Muscle of arm (tissue), 12 donors: Measurements from ENCODE around the gene SMARCC1. TPM values are rescaled to one million over a fixed set of nuclear protein-coding genes. Genes with fewer than 3 reads are reported as not detected.

Source experiments
- DNase-seq: peaks from one replicate; pipeline ENCODE4 v3.0.0-alpha.2; 2013
- polyA plus RNA-seq, 12 donors: library from polyadenylated mRNA; unstranded; fragments of 120-200 nt; gene quantifications; one replicate each; pipeline ENCODE4 v1.2.1, GENCODE V29; 2013; ENCODE audit not compliant: insufficient read length in 12 of 12

The SMARCC1 gene
- polyA plus RNA-seq, 12 donors = 58.4 to 86.8 (median 64.2) TPM; not detected in 1

DNA sequence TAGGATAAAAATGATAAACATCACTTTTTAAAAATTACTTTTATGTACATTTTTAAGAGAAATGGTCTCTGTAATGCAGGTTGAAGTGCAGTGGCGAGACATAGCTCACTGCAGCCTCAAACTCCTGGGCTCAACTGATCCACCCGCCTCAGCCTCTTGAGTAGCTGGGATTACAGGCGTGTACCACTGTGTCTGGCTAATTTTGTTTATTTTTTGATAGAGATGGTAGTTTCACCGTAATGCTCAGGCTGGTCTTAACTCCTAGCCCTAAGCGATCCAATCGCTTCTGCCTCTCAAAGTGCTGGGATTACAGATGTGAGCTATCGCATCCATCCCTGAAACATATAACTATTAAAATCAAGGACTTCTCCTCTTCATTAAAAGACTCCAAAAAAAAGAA lies 140.0 kb downstream of the SMARCC1 start:
- DNase-seq = no peak

DNA sequence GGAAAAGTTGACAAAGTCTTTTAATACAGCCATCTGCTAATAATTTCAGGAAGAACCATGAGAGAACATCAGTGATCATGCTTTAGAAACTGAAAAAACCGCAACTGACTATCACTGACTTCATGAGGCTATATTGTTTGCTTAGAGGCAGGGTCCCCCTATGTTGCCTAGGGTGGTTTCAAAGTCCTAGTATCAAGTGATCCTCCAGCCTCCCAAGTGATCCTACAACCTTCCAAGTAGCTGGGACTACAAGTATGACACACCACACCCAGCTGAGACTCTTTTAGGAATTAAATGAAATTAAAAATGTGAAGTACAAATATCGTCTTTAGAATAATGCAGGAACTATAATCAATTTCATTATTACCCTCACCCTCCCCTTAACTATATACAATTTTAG lies 144.8 kb downstream of the SMARCC1 start:
- DNase-seq = no peak

DNA sequence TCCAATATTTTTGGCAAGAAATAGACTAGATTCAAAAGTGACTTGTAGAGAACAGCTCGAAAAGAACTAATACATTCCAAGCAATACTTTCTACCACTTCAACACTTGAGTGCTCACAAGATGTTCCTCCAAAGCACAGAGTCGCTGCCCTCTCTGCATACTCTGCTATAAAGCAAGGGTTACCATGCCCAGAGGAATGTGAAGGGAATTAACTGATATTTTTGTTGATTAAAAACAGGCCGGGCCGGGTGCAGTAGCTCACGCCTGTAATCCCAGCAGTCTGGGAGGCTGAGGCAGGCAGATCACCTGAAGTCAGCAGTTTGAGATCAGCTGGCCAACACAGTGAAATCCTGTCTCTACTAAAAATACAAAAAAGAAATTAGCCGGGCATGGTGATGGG lies 145.5 kb downstream of the SMARCC1 start:
- DNase-seq = no peak

DNA sequence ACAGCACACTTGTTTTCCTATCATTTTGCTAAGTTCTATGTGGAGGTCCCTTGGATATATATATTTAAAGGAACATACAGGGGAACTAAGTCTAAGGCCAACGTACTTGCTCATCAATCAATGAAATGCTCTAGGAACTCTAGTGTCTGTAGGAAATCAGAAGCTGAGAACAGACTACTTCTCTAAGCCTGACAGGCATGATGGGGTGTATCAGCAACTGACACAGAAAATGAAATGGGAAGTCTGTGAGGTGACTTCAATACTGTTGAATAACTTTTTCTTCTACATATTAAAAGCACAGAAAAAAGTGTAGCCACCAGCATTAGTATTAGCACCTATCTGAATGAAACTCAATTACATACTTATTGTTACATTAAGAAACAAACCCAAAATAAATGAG lies 146.2 kb downstream of the SMARCC1 start:
- DNase-seq = no peak

DNA sequence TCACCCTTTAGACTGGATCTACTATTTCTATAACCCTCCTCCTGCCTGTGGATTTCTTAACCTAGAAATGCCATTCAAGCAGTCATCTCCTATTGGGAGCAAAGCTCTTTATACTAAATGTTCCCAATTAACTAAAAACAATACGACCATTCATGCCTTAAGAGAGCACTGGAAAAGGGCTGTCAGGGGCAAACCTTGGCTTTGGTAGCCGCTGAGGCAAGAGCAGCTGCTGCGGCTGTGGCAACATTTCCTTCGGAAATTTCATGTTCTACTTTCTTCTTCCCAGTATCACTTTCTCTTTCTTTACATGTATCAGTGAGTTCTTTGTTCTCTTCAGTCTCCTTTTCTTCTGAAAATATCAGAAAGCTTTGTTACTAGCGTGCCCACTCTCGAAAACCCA lies 146.7 kb downstream of the SMARCC1 start:
- no peak for DNase-seq

DNA sequence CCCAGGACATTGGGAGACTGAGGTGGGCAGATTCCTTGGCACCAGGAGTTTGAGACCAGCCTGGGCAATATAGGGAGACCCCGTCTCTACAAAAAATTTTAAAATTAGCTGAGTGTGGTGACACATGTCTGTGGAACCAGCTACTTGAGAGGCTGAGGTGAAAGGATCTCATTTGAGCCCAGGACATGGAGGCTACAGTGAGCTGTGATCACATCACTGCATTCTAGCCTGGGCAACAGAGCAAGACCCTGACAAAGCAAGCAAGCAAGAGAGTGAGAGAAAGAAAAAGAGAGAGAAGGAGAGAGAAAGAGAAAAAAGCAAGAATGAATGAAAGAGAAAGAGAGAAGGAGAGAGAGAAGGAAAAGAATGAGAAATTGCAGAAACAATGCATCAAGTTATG lies 150.9 kb downstream of the SMARCC1 start:
- DNase-seq = no peak

DNA sequence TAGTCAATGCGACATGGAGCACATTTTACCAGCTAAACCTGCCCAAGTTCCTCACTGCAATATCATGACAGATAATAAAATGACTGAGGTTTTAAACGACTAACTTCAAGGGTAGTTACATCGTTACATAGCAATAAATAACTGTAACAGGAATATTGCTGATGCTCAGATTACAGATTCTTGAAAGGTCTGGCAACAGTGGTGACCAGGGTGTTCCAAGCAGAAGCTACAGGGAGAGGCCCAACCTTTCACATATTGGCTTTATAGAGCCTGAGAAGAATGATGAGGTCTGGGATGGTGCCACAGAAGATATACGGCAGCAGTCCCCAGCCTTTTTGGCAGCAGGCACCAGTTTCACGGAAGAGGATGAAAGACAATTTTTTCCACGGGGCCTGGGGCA lies 151.9 kb downstream of the SMARCC1 start:
- DNase-seq = no peak

DNA sequence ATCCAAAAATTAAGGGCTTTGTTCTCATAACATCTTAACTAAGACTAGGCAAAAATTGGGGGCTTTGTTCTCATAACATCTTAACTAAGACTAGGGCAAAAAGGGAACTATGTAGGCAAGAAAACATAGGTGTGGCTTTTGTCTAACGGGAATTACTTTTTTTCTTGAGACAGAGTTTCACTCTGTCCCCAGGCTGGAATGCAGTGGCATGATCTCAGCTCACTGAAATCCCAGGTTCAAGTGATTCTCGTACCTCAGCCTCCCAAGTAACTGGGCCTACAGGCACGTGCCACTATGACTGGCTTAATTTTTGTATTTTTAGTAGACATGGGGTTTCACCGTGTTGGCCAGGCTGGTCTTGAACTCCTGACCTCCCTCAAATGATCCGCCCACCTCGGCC lies 153.3 kb downstream of the SMARCC1 start:
- DNase-seq = no peak

DNA sequence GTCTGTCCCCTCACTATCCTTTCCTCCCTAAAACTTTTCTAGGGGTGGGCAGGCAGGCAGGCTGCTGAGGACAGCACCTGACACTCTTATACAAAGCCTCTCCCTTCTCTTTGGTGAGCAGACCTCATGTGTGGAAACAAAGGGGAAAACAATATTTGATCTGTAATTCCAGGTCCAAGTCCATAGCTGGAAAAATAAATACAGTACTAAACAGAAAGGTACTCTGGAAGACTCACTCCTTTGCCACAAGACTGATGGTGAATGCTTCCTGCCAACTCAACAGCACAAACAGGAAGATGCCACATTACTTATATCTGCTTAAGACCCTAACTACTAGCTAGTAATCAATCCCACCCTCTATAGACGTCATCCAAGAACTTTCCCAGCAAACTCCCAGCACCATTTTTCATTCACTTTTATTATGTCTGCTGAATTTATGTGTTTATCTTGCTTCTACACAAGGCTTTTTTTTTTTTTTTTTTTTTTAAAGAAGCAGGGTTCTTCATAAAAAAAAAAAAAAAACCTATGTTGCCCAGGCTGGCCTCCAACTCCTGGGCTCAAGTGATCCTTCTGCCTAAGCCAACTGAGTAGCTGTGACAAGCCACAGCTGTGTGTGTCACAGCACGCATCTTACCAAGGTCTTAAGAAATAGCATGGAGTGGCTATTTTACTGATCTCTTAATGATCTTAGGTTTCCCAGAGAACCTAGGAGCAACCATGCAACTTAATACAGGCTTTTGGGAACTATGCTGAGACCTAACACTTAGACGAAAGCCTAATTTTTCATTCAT lies 158.8 kb downstream of the SMARCC1 start:
- DNase-seq = no peak

DNA sequence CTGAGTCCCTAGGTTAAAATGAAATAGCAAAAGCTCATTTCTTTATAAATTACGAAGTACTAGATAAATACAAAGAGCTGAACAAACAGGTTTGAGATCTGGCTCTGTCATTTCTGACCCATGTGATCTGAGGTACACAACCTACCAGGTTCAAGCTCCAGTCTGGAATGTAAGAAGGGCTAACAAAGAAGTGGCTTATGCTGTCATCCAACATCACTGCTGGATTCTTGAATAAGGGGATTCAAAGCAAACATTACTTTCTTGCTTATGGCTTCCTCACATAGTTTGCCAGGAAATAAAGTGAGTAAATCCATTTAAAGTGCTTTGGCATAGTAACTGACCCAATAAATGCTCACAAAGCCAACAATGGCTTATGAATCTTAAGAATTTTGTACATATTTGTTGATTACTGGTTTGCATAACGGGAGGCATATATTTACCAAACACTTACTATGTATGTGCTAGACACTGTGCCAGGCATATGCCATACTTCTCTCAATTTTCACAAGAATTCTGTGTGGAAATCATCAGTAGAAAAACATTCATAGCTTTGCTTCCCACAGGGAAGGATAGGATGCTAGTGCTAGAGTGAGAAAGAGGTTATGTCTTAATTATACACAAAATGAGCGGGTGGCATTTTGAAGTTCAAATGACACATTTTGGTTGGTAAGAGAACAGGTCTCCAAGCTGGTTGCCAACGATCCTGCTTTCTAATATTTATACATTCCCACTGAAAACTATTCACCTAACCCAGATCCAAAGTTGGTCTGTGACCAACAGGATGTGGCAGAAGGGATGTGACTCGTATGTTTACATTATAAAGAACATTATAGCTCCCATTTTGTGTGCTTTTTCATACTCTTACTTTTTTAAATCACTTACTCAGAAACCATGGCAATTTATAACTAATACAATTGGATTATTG lies 164.3 kb downstream of the SMARCC1 start:
- DNase-seq = no peak

DNA sequence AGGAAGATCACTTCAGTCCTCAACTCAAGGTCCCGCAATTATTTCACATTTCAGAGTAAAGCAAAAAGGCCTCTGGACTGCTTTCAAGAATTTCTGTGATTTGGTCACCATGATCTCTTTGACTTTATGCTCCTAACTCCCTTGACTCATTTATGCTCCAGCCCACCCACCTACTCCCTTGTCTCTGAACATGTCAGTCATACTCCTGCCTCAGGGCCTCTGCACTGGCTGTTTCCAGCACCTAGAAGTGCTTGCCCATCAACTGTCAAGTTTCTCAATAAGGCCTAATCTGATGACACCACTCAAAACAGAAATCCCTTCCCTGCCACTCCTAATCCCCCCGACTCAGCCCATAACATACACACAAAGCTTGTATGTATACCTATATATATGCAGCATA lies 166.9 kb downstream of the SMARCC1 start:
- DNase-seq = no peak

DNA sequence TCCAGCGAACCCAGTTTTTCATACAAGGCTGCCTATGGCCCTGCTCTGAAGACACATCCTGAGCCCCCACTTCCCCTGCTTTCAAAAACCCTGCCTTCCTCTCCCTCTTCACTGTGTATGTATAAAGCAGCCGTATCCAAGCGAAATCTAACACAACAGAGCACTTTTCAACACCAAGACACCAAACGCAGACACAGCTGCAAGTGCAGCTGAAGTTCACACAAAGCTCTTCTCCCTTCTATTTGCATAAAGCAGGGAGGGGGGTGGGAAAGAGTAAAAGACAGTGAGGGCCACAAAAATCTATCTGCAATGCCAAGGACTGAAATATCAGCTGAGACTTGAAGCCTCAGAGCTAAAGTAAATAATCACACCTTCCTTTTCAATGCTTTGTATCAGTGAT lies 168.0 kb downstream of the SMARCC1 start:
- DNase-seq = no peak

DNA sequence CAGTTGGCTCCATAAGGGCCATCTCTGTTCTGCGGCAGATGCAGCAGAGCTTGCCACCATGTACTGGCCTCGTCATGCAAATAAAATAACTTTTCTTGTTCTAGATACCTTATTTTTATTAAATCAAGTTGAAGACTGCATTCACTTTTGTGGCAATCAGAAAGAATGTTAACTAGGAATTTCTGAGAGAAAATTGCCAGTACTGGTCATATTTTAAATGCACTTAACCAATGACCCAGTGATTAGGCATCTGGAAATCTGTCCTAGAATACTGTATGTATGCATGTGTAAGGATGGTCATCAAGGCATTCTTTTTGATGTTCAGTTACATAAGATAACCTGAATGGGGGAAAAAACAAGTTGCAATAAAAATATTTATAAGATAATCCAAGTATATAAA lies 168.8 kb downstream of the SMARCC1 start:
- DNase-seq = no peak

DNA sequence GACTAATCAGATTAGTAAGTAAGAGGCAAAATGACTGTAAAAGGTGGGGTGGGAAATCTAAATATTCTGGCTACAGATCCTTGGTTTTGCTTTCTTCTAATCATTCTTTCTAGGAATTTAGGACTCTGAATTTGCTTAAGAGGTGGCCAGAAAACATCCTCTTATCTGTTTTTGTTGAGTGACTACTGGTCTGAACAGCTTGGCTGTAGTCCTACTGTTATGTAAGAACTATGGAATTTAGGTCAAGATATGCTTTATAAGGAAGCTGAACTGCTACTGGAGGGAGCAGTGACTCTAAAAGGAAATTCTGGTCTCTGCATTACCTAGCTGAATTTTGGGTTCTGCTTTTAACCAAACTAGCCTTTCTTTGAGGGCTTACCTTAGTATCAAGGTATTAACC lies 169.5 kb downstream of the SMARCC1 start:
- no peak for DNase-seq

DNA sequence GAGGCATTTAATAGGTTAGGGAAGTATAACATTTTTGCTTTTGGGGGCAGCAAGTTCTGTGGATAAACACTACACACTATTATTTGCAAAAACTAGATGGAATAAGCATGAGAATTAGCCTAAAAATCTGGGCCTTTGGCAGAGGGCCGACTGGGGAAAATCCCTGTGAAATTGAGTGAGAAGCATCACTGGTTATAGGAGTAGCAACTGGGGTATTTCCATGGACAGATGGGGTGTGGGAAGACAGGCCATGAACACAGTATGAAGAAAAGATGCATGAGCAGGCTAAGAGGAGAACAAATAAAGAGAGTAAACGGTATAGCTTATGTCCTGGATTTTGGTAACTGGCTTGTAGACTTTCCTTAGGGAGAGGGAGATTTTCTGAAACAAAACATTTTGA lies 170.1 kb downstream of the SMARCC1 start:
- no peak for DNase-seq

DNA sequence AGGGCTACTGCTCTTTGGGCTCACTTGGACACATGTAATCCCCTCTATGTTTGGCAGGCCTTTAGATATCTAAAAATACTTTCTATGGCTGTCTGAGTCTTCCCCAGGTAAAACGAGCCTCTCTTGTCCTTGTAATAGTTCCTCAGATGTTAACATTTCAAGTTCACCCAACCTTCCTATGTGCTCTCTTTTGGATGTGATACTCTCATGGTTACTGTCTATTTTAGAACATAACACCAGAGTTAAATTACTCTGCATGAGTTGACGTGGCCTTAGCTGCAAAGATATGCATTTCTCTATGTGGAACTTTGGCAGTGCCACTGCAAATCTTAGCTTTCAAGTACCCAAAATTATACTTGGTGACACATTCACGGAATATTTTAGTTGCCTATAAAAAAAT lies 171.1 kb downstream of the SMARCC1 start:
- no peak for DNase-seq

DNA sequence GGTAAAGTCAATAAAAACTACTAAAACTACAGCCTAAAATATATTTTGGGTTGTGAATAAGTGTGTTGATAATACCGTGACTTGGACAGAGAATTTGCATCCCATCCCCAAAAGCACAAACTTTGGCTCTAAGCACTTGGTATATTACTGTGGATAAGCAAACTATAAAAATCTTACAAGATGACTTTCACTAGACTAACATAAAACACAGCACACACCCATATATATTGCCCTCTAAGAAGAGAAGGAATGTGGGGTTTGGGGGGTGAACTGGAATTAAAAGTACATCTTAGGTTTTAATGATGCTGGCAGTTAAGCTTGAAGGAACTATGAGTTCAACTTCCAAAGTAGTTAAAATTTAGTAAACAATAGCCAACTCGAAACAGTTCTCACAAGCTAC lies 174.4 kb downstream of the SMARCC1 start:
- no peak for DNase-seq

DNA sequence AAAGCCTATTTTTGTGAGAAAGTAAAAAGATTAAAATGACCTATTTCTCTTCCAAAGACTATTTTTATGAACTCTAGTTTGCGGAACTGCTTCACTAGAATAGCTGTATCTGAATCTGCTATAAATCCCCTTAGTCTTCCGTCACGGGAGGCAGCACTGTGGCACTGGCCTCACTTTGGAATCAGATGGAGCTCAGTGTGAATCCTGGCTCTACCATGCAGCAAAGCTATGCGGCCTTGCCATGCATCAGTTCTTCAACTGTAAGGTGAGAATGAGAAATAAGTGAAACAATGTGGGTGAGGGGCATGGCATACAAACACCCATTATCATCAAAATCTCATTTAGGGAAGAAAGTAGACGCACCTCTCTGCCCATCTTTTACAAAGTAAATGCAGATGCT lies 175.5 kb downstream of the SMARCC1 start:
- DNase-seq = no peak

DNA sequence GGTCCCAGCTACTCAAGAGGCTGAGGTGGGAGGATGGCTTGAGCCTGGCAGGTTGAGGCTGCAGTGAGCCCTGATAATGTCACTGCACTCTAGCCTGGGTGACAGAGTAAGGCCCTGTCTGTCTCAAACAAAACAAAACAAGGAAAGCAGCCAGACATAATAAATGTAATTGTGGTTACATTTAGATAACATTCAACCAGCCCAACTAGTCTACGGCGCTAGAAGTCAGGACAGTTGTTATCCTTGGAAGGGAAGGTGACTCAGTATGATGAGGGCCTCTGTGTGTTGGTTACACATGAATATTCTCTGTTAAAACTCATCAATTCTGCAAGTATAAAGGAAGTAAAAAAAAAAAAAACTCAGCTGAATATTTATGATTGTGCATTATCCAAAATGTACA lies 176.0 kb downstream of the SMARCC1 start:
- DNase-seq = no peak

DNA sequence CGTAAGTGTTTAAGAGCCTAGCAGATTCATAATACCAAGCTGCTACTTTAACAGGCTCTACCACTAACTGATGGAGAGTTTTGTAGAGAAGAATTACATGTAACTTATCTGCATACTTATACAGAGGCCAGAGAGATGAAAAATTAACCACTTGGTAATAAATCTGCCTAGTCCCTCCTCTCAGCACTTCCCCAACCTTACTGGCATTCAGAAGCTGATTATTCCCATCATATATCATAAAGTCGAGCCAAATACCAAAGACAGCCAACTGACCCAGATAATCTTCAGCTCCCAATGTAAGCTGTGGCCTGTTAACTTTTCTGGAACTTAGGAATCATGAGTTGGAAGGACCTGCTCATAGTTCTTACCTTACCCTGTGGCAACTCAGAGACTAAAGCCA lies 177.5 kb downstream of the SMARCC1 start:
- no peak for DNase-seq

DNA sequence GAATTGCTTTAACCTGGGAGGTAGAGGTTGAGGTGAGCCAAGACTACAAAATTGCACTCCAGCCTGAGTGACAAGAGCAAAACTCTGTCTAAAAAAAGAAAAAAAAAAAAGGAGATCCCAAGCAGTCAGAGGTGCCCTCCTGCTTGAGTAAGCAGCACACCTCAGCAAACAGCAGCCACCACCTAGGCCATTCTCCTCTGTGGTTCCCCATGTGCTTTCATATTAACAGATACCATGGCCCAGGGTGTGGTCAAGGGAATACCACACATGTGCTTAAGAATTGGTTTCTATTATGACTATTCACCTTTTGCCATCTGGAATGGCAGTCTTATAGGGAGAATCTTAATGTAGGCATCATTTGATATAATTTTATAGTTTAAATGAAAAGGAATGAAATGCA lies 178.4 kb downstream of the SMARCC1 start:
- no peak for DNase-seq

DNA sequence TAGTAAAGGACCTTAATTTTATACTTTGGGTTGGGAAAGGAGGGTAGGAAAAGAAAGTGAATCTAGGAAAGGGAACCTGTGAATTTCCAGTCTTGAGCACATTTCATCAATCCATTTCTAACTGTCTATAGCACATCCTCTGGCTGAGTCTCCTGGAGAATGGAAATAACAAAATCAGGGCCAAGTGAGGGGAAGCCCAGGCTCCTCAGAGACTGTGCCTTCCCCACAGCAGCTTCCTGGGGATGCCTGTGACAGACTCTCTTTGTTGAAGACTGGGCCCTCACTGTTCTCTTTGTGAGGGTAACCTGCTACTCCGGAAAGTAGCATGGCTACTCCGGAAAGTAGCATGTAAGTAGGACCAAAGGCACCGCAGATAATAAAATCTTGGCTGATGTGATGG lies 180.4 kb downstream of the SMARCC1 start:
- no peak for DNase-seq

DNA sequence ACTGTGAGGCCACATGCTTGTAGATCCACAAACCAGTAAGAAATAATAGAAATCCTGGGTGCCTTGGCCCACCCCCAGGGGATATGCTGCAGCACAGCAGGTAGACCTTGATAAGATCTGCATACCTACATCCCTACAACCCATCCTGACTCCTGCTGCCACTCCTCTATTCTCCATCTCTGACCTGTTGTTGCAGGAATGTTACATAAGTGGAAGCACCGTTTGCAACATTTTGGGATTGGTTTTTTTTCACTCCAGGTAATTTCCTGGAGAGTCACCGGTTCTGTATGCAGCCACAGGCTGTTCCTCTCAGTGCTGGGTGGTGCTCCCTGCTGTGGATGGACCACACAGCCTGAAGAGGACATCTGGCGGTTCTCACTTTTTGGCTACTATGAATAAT lies 186.9 kb downstream of the SMARCC1 start:
- DNase-seq = no peak
